RCC 7860 (cell line): ENCODE results near the gene KNDC1.

ENCODE experiments used
- DNase-seq: peaks from one replicate; pipeline ENCODE4 v3.0.0-alpha.2; 2015; ENCODE audit warnings: low spot score
- FAIRE-seq: peaks from 2 replicates; lab custom pipeline; 2012; peaks lifted over from hg19 to GRCh38; lab: Jason Lieb, UNC

The KNDC1 gene

DNA sequence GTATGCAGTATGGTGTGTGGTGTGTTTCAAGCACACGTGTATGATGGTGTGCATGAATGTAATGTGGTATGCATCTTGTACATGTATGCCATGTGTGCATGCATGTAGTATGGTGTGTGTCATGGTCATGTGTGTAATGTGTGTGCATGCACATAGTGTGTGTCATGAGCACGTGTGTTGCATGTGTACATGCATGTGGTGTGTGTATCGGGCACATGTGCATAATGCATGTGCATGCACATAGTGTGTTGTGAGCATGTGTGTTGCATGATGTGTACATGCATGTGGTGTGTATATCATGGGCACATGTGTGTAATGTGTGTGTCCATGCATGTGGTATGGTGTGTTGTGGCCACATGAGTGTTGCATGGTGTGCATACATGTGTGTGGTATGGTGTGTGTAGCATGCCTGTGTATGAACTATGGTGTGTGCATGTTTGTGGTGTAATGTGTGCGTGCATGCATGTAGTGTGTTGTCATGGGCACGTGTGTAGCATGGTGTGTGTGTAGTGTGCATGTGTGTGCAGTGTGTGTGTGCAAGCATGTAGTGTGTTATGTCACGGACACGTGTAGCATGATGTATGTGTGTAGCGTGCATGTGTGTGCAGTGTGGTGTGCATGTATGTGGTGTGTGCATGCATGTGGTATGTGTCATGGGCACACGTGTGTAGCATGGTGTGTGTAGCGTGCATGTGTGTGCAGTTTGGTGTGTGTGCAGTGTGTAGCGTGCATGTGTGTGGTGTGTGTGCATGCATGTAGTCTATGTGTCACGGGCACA is 17.6 kb downstream of the KNDC1 start:
- FAIRE-seq (no peak), DNase-seq (no peak)

DNA sequence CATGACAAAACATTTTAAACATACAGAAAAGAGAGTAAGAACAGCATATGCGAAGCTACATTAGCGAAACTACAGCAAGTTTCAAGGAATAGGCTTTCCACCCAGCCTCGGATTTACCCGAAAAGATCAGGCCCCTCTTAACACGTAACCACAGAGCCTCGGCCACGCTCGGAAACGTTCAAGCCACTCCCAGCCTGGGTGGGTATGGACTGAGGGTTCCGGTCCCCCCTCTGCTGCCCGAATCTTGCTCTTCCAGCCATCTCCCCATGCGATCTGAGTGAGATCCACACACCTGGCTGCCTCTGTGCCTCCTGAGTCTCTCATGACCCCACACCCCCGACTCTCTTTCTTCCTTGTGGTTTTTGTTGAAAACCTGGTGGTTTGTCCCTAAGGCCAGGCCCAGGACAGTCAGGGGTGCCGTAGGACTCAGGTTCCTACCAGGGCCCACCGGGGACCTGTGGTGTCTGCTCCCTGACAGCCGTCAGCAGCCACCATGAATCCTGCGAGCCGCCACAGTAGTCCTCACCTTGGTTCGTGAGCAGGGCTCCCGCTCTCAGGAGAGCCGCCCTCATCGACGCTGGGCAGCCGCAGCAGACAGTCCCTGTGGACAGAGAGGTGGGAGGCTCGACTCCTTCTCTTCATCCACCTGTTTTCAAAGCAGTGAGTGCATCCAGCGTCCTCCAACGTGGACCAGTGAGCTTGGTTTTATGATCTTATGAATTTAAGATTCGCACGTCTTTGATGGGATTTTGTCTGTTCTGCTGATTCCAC is 18.5 kb downstream of the KNDC1 start:
- FAIRE-seq (no peak), DNase-seq (no peak)

DNA sequence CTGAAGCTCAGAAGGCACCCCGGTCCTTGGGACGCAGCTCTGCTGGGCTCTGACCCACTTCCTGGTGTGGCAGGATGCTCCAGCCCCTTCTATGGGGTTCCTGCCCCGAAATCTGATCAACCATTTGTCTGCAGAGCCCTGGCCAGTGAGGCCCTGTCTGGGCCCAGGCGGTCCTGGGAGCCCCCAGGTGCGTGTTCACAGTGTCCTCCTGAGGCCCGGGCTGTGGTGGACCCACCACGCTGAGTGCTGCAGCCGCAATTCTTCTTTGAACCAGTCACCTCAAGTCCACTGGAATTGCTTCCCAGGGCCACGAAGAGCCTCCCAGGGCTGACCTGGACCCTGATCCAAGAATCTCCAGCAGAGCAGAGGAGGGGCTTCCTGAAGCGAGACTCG is 19.1 kb downstream of the KNDC1 start:
- DNase-seq (no peak), FAIRE-seq (no peak)

DNA sequence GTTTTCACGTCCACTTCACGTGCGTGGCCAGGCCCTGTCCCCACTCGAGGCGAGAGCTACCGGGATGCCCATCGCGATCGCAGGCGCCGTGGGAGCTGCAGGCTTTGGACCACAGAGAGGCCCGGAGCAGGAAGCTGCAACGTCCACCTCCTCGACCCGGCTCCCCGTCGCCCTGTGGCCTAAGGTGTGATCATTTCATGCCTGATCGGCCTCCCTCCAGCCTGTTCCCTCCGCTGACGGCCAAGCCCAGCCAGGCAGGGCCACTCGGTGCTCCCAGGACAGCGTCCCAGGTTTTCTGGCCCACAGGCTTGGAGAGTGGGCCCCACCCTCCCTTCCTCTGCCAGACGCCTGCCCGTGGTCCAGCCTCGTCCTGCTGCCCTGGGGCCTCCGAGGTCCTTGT is 19.6 kb downstream of the KNDC1 start:
- FAIRE-seq (no peak), DNase-seq (no peak)

DNA sequence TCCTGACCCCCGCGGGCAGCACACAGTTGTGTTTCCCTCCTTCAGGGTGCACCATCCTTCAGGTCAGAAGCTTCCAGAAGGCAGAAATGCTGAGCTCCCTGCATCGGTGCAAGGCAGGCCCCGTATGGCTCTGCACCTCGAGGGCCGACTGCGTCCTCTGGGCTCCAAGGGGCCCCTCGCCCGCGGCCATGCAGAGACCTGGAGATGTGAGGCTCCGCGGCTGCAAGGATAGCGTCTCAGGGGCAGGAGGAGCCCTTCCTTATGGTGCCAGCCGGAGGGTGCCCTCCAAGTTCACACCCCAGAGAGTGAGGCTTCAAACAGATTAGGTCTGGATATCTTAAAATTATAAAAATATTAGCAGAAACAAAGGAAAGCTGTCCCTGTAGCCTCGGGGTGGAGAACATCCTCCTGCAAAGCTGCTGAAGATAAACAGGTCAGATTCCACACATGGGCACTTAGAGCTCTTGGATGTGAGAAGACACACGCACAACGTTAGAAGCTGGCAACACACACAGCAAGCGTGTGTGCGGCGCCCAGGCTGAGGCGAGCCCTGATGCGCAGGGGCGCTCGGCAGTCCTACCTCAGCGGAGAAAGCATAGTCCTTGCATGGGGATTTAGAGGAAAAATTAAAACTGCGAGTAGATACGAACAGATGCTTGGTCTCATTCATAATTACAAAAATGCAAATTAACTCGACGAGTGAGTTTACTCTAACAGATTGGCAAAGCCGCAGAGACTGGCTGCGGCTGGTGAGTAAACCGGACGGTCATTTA is 20.4 kb downstream of the KNDC1 start:
- DNase-seq (no peak), FAIRE-seq (no peak)

DNA sequence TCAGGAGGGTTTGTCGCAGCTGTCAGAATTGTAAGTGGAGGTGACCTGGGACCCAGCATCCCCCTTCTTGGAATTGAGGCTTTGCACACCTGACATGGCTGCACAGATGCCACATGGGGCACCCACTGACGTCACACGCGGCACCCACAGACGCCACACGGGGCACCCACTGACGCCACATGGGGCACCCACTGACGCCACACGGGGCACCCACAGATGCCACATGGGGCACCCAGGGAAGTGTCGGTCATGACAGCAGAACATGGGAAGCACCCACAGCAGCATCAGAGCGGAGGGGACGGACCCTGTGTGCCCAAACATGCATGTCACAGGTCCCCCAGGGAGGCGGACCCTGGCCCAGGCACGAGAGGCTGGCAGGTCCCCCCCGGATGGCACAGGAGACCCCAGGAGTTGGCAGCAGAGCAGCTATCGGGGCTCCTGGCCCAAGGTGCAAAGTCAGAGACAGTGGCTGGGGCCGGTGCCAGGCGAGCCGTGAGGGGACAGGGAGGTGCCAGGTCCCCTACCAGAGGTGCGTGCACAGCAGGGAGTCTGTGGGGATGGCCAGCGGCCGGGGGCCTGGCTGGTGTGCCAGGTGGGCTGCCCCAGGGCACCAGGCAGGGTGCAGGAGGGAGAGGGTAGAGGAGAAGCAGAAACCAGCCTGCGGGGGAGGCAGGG is 21.1 kb downstream of the KNDC1 start:
- DNase-seq (no peak), FAIRE-seq (no peak)

DNA sequence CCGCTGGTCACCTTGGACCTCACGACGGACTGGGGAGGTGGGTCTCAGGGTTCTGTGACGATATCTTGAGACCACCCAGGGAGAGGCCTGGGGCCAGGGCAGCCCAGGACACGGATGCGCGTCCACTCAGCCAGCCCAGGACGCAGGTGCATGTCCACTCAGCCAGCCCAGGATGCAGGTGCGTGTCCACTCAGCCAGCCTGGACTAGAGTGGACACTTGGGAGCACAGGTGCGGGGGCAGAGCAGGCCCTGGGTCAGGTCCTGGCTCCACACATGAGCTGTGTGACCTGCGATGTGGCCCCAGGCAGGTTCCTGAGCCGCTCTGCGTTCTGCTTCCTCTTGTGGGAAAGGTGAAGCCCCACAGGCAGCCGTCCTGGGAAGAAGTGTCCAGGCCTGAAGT is 22.2 kb downstream of the KNDC1 start:
- no peak for FAIRE-seq

DNA sequence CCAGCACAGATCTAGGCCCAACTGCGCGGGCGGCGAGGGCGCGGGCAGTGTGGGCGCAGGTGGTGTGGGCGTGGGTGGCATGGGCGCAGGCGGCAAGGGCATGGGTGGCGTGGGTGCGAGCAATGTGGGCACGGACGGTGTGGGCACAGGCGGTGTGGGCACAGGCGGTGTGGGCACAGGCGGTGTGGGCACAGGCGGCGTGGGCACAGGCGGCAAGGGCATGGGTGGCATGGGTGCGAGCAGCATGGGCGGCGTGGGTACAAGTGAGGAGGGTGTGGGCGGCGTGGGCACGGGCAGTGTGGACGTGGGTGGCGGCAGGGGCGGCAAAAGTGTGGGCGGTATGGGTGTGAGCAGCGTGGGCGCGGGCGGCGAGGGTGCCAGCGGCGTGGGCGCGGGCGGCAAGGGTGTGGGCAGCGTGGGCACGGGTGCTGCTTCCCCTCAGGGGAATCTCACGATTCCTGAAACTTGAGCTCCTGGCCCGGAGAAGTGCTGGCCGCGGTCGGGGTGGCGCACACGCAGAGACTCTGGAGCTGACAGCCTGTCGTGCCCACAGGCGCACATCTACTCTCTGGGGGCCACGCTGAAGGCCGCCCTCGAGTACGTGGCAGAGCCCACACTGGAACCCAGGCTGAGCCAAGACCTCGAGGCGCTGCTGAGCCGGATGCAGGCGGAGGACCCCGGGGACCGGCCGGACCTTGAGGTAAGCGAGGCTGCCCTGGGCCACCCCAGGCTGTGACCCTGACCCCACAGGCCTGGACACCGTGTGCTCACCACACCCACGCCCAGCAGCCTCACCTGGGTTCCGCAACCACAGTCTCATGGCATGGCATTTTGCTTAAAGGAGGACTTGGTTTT is 23.0 kb downstream of the KNDC1 start:
- FAIRE-seq, result no peak
- DNase-seq, result no peak

More for the DNA sequence above, 22.2 kb downstream of the KNDC1 start:
- DNase-seq, result no peak

DNA sequence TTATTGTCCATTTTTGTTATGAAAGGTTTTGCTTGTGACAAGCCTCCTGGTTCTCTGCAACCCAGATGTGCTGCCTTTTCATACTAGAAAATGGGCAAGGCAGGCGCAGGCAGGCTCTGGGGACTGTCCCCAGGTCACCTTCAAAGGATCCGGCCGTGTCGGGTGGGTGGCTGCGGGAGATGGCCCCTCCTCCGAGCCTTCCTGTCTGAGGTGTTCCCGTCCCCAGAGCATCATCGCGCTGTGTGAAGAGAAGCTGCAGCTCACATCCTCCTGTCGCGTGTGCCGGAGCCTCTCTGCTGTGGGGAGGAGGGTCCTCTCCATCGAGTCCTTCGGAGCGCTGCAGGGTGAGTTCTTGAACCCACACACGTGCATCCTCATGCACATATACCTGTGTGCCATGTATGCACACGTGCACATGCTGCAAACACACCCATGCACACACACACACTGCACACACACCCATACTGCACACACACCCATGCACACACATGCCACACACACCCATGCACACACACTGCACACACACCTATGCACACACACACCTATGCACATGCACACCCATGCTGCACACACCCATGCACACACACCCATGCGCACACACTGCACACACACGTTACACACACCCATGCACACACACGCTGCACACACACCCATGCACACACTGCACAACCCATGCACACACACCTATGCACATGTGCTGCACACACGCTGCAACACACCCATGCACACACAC is 23.8 kb downstream of the KNDC1 start:
- no peak for DNase-seq
- FAIRE-seq, result no peak

DNA sequence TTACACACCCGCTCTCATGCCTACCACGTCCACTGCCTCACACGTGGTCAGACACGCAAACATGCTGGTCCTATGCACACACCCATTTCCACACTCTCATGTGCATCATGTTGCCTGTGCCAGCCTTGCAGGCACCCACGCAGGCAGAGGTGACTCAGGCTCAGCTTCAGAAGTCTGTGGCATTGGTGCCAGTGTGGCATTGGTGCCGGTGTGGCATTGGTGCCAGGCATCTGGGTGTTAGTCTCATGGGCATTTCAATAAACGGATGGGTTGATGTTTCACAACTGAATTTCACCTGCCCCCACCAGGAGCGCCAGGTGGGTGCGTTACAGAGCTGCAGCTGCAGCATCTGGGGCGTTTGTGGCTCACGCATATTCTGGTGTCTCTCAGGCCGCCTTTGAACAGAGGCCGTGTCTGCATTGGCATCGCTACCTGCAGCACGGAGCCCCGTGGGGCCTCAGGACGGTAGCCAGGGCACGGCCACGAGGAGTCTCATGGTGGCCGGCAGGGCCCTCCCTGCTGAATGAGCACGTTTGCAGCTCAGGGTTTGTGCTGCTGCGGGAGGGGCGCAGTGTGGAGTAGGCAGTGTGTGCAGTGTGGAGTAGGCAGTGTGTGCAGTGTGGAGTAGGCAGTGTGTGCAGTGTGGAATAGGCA is 24.7 kb downstream of the KNDC1 start:
- DNase-seq (no peak), FAIRE-seq (no peak)

DNA sequence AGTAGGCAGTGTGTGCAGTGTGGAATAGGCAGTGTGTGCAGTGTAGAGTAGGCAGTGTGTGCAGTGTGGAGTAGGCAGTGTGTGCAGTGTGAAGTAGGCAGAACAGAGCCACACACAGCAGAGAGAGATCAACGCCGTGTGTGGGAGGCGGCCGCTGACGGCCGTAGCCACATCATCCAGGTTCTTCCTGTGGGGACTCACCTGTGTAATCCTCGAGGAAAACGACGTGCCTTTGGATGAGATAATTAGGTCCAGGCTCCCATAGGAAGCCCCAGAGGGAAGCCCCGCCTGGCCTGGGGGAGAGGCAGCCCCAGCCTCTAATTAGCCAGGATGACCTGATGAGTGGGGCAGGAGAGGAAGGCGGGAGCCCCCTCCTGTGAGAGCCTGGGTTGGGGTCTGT is 25.4 kb downstream of the KNDC1 start:
- FAIRE-seq, result no peak
- DNase-seq, result no peak

DNA sequence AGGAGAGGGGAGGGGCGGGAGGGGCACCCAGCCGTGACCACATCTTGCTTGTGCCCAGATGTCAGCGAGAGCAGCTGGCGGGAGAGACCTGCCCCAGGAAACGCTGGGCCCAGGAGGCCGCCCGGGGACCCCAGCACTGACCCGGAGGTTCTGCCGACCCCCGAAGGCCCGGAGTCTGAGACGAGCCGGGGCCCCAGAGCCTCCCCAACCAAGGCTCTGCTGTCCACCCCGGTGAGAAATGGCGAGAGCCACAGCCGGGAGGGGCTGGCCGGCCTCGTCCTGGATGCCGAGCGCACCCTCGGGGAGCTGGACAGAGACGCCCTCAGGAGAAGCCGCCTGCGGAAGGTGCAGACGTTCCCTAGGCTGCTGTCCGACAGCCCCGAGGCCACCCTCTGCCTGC is 25.9 kb downstream of the KNDC1 start:
- DNase-seq (no peak), FAIRE-seq (no peak)

DNA sequence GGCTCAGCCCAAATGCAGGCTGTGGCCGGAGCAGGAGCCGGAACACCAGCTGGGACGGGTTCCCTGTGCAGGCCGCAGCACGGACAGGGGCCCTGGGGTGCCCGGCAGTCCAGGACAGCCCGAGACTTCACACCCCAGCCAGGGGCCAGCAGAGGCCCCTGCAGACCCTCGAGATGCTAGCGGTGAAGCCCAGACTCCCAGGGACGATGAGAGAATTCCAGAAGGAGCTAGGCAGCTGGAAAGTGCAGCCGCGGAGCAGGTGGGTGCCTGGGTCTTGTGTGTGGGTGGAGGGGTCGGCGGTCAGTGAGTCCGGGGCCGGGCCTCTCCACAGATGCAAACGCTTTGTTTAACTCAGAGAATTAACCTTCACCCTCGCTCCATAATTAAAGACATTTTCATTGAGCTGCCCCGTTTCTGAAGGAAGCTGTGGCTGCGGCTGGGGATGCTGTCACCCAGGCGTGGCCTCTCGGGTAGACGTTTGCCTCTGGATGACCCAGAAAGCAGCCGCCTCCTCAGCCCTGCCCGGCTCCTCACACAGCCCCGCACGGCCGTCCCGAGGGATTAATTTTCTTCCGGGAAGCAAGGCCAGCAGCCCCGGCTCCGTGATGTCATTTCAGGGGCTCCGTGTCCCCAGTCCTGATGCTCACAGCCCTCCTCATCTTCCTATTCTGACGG is 26.5 kb downstream of the KNDC1 start:
- DNase-seq (no peak), FAIRE-seq (no peak)

DNA sequence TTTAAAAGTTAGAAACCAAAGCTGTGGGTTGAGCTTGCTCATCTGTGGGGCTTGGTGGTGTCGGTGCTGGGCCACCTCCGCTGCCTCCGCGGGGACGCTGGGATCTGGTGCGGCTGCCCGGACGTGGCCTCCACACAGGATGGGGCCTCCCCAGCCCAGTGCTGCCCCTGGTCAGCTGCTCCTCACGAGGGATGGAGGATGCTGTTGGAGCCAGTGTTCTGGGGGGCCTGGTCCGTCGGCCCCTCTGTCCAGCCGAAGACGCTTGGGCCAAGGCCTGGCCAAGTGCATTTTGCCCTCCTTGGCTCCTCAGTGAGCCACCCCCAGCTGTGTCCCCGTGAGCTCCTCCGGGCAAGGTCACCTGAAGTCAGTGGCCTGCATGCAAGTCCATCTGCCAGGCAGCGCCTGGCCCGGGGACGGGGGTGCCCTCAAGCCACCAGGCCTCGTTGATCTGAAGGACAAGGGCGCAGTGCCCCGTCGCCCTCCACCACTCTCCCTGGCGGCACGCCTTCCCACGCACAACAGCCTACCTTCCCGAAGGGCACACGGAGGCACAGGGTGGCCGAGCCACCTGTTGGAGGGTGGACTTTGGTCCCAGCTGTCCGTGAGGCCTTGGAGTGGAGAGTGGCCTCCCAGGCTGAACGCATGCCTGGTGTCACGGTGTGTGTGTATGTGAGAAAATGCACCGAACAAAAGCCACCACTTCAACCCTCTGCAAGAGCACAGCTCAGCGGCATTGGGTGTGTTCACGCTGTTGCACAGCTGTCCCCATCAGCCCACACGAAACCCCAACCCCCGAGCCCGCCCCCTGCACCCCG is 27.3 kb downstream of the KNDC1 start:
- DNase-seq (no peak), FAIRE-seq (no peak)

DNA sequence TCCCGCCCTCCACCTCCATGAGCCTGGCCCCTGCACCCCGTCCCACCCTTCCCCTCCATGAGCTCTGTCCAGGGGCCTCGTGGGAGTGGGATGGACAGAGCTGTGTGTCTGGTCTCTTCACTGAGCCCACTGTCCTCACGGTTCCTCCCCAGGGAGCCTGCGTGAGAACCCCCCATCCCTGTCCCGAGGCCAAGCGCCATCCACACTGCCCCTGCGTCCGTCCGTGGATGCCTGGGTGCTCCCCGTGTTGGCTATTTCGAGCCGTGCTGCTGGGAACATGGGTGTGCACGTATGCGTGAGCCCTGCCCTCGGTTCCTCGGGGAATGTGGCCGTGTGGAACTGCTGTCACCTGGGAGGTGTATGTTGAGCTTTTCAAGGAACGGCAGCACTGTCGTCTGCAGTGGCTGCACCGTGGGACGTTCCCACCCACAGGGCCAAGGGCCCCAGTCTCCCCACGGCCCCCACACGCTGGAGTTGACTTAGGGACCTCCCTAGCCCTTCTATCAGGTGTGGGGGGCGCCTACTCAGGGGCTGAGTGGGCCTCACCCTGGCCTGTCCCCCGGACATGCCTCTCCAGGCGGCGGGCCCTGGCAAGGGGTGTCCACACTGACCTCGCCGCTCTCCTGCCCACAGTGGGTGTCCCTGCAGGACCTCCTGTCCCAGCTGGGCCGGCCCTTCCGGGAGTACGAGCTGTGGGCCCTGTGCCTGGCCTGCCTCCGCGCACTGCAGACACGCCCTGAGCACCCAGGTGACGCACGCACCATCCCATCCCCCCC is 28.1 kb downstream of the KNDC1 start:
- DNase-seq (no peak), FAIRE-seq (no peak)

DNA sequence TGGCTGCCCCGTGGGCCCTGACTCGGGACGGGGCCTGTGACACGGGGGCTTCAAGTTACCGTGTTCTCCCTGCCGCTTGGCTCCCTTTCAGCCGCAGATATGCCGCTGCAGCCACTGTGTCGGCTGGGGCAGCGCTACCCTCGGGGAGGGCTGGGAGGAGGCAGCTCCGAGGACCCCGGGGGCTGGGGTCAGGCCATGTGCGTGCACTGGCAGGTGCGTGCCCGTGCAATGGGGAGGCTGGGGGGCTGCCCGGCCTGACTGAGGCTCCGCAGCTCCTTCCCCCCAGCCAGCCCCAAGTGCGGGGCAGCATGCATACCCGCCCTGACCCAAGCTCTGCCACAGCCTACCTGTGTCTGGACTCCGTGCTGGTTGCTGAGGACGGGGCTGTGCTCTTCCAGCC is 29.2 kb downstream of the KNDC1 start:
- DNase-seq (no peak), FAIRE-seq (no peak)

DNA sequence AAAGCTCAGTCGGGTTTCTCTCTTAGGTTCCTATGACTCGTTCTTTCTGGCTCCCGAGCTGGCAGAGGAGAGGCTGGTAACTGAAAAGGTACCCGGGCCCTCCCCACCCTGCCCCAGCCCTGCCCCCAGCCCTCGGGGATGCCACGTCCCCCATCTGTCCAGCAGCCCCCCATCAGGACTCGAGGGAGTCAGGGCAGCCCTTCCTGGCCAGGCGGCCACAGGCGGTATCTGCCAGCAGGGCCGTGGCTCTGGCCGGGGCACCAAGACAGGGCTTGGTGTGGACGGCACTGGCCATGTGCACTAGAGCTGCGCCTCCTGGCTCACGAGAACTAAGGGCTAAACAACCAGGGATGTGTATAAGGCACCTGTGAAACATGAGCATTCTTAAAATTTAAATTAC is 29.7 kb downstream of the KNDC1 start:
- no peak for DNase-seq
- no peak for FAIRE-seq
